ENCODE measurements around the gene EDDM3A.

The EDDM3A gene

GRCh38 chr14:20751963-20752562 lies 6.4 kb downstream of the EDDM3A start:
- TF ChIP-seq SIN3A (IDR thresholded peaks at IDR 0.05; ENCODE audit: borderline replicate concordance, insufficient read depth, low read length) = no peak

- TF ChIP-seq FOXP2 (optimal IDR thresholded peaks at IDR 0.05; ENCODE audit: borderline replicate concordance, extremely low read depth, extremely low read length, insufficient read depth) (no peak), SIN3A (IDR thresholded peaks at IDR 0.05; ENCODE audit: borderline replicate concordance, insufficient read depth, low read length) (no peak), TAF1 (IDR thresholded peaks at IDR 0.05; ENCODE audit: borderline replicate concordance, insufficient read depth, low read length) (no peak), REST (IDR thresholded peaks at IDR 0.05; ENCODE audit: insufficient read depth in 1 of 2, low read depth in 2 of 2, low read length in 2 of 2) (no peak), POLR2AphosphoS5 (IDR thresholded peaks at IDR 0.05; ENCODE audit: low read depth, low read length) (no peak)
Measured at GRCh38 chr14:20754308-20754707, 8.6 kb downstream of the EDDM3A start.

GRCh38 chr14:20755037-20755436 lies 9.3 kb downstream of the EDDM3A start:
- TF ChIP-seq TAF1 (IDR thresholded peaks at IDR 0.05; ENCODE audit: borderline replicate concordance, insufficient read depth, low read length) (no peak), SIN3A (IDR thresholded peaks at IDR 0.05; ENCODE audit: borderline replicate concordance, insufficient read depth, low read length) (no peak), REST (IDR thresholded peaks at IDR 0.05; ENCODE audit: insufficient read depth in 1 of 2, low read depth in 2 of 2, low read length in 2 of 2) (no peak), POLR2AphosphoS5 (IDR thresholded peaks at IDR 0.05; ENCODE audit: low read depth, low read length) (no peak), FOXP2 (optimal IDR thresholded peaks at IDR 0.05; ENCODE audit: borderline replicate concordance, extremely low read depth, extremely low read length, insufficient read depth) (no peak)

GRCh38 chr14:20757965-20758364 lies 12.3 kb downstream of the EDDM3A start:
- TF ChIP-seq REST (IDR thresholded peaks at IDR 0.05; ENCODE audit: insufficient read depth in 1 of 2, low read depth in 2 of 2, low read length in 2 of 2) (no peak), TAF1 (IDR thresholded peaks at IDR 0.05; ENCODE audit: borderline replicate concordance, insufficient read depth, low read length) (no peak), FOXP2 (optimal IDR thresholded peaks at IDR 0.05; ENCODE audit: borderline replicate concordance, extremely low read depth, extremely low read length, insufficient read depth) (no peak), SIN3A (IDR thresholded peaks at IDR 0.05; ENCODE audit: borderline replicate concordance, insufficient read depth, low read length) (no peak), POLR2AphosphoS5 (IDR thresholded peaks at IDR 0.05; ENCODE audit: low read depth, low read length) (no peak)

GRCh38 chr14:20760950-20761349 lies 15.3 kb downstream of the EDDM3A start:
- TF ChIP-seq FOXP2 (optimal IDR thresholded peaks at IDR 0.05; ENCODE audit: borderline replicate concordance, extremely low read depth, extremely low read length, insufficient read depth) (no peak), SIN3A (IDR thresholded peaks at IDR 0.05; ENCODE audit: borderline replicate concordance, insufficient read depth, low read length) (no peak), TAF1 (IDR thresholded peaks at IDR 0.05; ENCODE audit: borderline replicate concordance, insufficient read depth, low read length) (no peak), POLR2AphosphoS5 (IDR thresholded peaks at IDR 0.05; ENCODE audit: low read depth, low read length) (no peak), REST (IDR thresholded peaks at IDR 0.05; ENCODE audit: insufficient read depth in 1 of 2, low read depth in 2 of 2, low read length in 2 of 2) (no peak)
